GM23338 (cell line): Measurements from ENCODE around the gene HTR6. TPM values are rescaled to one million over a fixed set of nuclear protein-coding genes. Genes with fewer than 3 reads are reported as not detected.
A peak's percentile ranks its signal among the peaks of the same experiment; 100 is the strongest.

ENCODE experiments used
- ATAC-seq: fragments of 200-7000 bp; cut with Tn5 transposase; 3 replicates; pipeline ENCODE4 v1.9.1; 2020
- DNase-seq: peaks from one replicate; pipeline ENCODE4 v3.0.0-alpha.2; 2015; ENCODE audit warnings: low spot score
- H2AFZ ChIP-seq: fragments of 200-600 bp; sonication (generic); 2 replicates; pipeline ENCODE4 v1.8.0; 2016; ENCODE audit warnings: antibody characterized with exemption, mild to moderate bottlenecking, moderate library complexity
- H3F3A ChIP-seq: fragments of 200-600 bp; sonication (generic); replicated peaks from 2 replicates; pipeline ENCODE4 v1.8.0; 2017; ENCODE audit warnings: antibody characterized with exemption, mixed run types, low read depth
- H3K27ac ChIP-seq: fragments of 200-600 bp; sonication (generic); 2 replicates; pipeline ENCODE4 v1.6.1; 2016; ENCODE audit warnings: low read depth
- H3K27me3 ChIP-seq: fragments of 200-600 bp; sonication (generic); 2 replicates; pipeline ENCODE4 v1.8.0; 2016; ENCODE audit warnings: mild to moderate bottlenecking, mixed run types, moderate library complexity; ENCODE audit not compliant: insufficient read depth
- H3K36me3 ChIP-seq: fragments of 200-600 bp; sonication (generic); 2 replicates; pipeline ENCODE4 v1.8.0; 2016; ENCODE audit warnings: mild to moderate bottlenecking; ENCODE audit not compliant: insufficient read depth
- H3K4me1 ChIP-seq: fragments of 200-600 bp; sonication (generic); 2 replicates; pipeline ENCODE4 v1.8.0; 2016; ENCODE audit warnings: mild to moderate bottlenecking, moderate library complexity; ENCODE audit not compliant: insufficient read depth
- H3K4me2 ChIP-seq: fragments of 200-600 bp; sonication (generic); 2 replicates; pipeline ENCODE4 v1.7.1; 2017; ENCODE audit warnings: mixed run types
- H3K4me3 ChIP-seq: fragments of 200-600 bp; sonication (generic); 2 replicates; pipeline ENCODE4 v1.6.1; 2016; ENCODE audit warnings: mixed run types
- H3K79me2 ChIP-seq: fragments of 200-600 bp; sonication (generic); replicated peaks from 2 replicates; pipeline ENCODE4 v1.8.0; 2017; ENCODE audit warnings: mild to moderate bottlenecking; ENCODE audit not compliant: insufficient read depth
- H3K9me2 ChIP-seq: fragments of 200-600 bp; sonication (generic); 2 replicates; pipeline ENCODE4 v1.8.0; 2017; ENCODE audit not compliant: insufficient read depth
- H4K20me1 ChIP-seq: fragments of 200-600 bp; sonication (generic); replicated peaks from 2 replicates; pipeline ENCODE4 v1.8.0; 2017; ENCODE audit warnings: mild to moderate bottlenecking; ENCODE audit not compliant: insufficient read depth
- H3K27ac Mint-ChIP-seq: 2 replicates; pipeline ENCODE4 v1.8.0; 2020; ENCODE audit warnings: inconsistent platforms, mild to moderate bottlenecking, moderate library complexity, mixed read lengths
- H3K27me3 Mint-ChIP-seq: 3 replicates; pipeline ENCODE4 v1.8.0; 2022; ENCODE audit warnings: low read depth, mild to moderate bottlenecking, moderate library complexity, mixed read lengths, inconsistent platforms; ENCODE audit not compliant: insufficient read depth, poor library complexity
- H3K36me3 Mint-ChIP-seq: 3 replicates; pipeline ENCODE4 v1.8.0; 2021; ENCODE audit warnings: low read depth, mild to moderate bottlenecking, inconsistent platforms, moderate library complexity, mixed read lengths
- H3K4me1 Mint-ChIP-seq: 3 replicates; pipeline ENCODE4 v1.8.0; 2020; ENCODE audit warnings: mild to moderate bottlenecking, inconsistent platforms, mixed read lengths
- H3K4me3 Mint-ChIP-seq: 3 replicates; pipeline ENCODE4 v1.8.0; 2021; ENCODE audit warnings: moderate library complexity, mild to moderate bottlenecking, inconsistent platforms, mixed read lengths
- H3K9me3 Mint-ChIP-seq: 3 replicates; pipeline ENCODE4 v1.8.0; 2020; ENCODE audit warnings: moderate library complexity, mild to moderate bottlenecking, inconsistent platforms, mixed read lengths
- EZH2 ChIP-seq: fragments of 200-600 bp; sonication (generic); IDR thresholded peaks from one replicate; pipeline ENCODE4 v1.8.0; 2017; ENCODE audit warnings: antibody characterized with exemption, mild to moderate bottlenecking, low read depth; ENCODE audit not compliant: unreplicated experiment
- EZH2phosphoT487 ChIP-seq: fragments of 200-600 bp; sonication (generic); IDR thresholded peaks from one replicate; pipeline ENCODE4 v1.8.1; 2018; ENCODE audit warnings: antibody characterized with exemption; ENCODE audit not compliant: unreplicated experiment
- JUNB ChIP-seq: IDR thresholded peaks from one replicate; pipeline ENCODE4 v1.6.1; 2016; ENCODE audit warnings: antibody characterized with exemption; ENCODE audit not compliant: unreplicated experiment
- NANOG ChIP-seq: IDR thresholded peaks from 2 replicates; pipeline ENCODE4 v1.6.1; 2016; ENCODE audit warnings: antibody characterized with exemption, borderline replicate concordance
- REST ChIP-seq: IDR thresholded peaks from one replicate; pipeline ENCODE4 v1.6.1; 2018; ENCODE audit warnings: antibody characterized with exemption; ENCODE audit not compliant: unreplicated experiment
- STAT1 ChIP-seq: IDR thresholded peaks from one replicate; pipeline ENCODE4 v1.6.1; 2016; ENCODE audit warnings: antibody characterized with exemption; ENCODE audit not compliant: unreplicated experiment
- ZNF114 ChIP-seq: fragments of 250-450 bp; sonication (Bioruptor Pico); IDR thresholded peaks from 2 replicates; pipeline ENCODE4 v1.5.0; 2020; ENCODE audit warnings: mild to moderate bottlenecking, moderate library complexity
- ZNF462 ChIP-seq: fragments of 250-450 bp; sonication (Bioruptor Pico); IDR thresholded peaks from 2 replicates; pipeline ENCODE4 v1.5.0; 2020; ENCODE audit warnings: mild to moderate bottlenecking, moderate library complexity
- polyA plus RNA-seq: library from polyadenylated mRNA; unstranded; fragments of >200 nt; fragmentation: Nextera tagmentation; extraction: Ambion mirVana; gene quantifications from 2 replicates; pipeline ENCODE4 v1.2.1, GENCODE V29; 2016
- total RNA-seq: library from RNA; depleted of rRNA; stranded (reverse); fragments of >200 nt; shearing (Covaris generic); gene quantifications from 2 replicates; pipeline ENCODE4 v1.2.3, GENCODE V29; 2014
- TF ChIP-seq, protein P1 (sequence below), 2 experiments: fragments of 200-600 bp in 1 of 2; sonication (generic) in 1 of 2; conservative IDR thresholded peaks; 2 replicates each; pipeline versions ENCODE4 v1.5.1 to v1.6.1; 2016 to 2017; ENCODE audit warnings: antibody characterized with exemption in 2 of 2, low read depth in 2 of 2, mild to moderate bottlenecking in 2 of 2, moderate library complexity in 1 of 2
- TF ChIP-seq, protein P2 (sequence below): IDR thresholded peaks from 2 replicates; pipeline ENCODE4 v1.6.1; 2016; ENCODE audit warnings: antibody characterized with exemption

HTR6 gene
- total and polyA plus RNA-seq, 2 experiments from 2014 or later = 0.26 to 0.66 TPM

GRCh38 chr1:19639999-19640362 lies 24.7 kb upstream of the HTR6 start:
- Histone ChIP-seq H3K4me3 (no peak overlapping the region), H3K4me2 (peak overlapping the region; percentile 35), H3F3A (peaks cover 5% of the 10 kb centered on the region; the same call in 1 of the 2 replicates), H2AFZ (no peak overlapping the region), H3K27me3 (peaks cover 32% of the 10 kb centered on the region), H3K4me1 (0 out of 2 replicates have a peak, but pooled peaks cover 7% of the 10 kb centered on the region), H3K27ac (no peak overlapping the region), H3K36me3 (no peaks in the 10 kb centered on the region), H4K20me1 (0 out of 2 replicates have a peak, but pooled peaks cover 3% of the 10 kb centered on the region), H3K79me2 (no peaks in the 10 kb centered on the region), H3K9me2 (no peaks in the 10 kb centered on the region)
- Mint-ChIP-seq H3K9me3 (no peaks in the 10 kb centered on the region), H3K4me1 (peaks cover 12% of the 10 kb centered on the region), H3K4me3 (no peak overlapping the region), H3K36me3 (peaks cover 2% of the 10 kb centered on the region; the same call in 2 of the 3 replicates), H3K27me3 (peaks cover 35% of the 10 kb centered on the region), H3K27ac (no peak overlapping the region)
- TF ChIP-seq STAT1 = no peak
- TF ChIP-seq NANOG = no peak
- no peak for TF ChIP-seq ZNF114 (CRISPR knock-in tag)
- no peak for TF ChIP-seq REST
- TF ChIP-seq, protein P1, sequence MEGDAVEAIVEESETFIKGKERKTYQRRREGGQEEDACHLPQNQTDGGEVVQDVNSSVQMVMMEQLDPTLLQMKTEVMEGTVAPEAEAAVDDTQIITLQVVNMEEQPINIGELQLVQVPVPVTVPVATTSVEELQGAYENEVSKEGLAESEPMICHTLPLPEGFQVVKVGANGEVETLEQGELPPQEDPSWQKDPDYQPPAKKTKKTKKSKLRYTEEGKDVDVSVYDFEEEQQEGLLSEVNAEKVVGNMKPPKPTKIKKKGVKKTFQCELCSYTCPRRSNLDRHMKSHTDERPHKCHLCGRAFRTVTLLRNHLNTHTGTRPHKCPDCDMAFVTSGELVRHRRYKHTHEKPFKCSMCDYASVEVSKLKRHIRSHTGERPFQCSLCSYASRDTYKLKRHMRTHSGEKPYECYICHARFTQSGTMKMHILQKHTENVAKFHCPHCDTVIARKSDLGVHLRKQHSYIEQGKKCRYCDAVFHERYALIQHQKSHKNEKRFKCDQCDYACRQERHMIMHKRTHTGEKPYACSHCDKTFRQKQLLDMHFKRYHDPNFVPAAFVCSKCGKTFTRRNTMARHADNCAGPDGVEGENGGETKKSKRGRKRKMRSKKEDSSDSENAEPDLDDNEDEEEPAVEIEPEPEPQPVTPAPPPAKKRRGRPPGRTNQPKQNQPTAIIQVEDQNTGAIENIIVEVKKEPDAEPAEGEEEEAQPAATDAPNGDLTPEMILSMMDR (conservative IDR thresholded peaks at IDR 0.05; ENCODE audit: low read depth in 2 of 2) = no peak
- no peak for TF ChIP-seq JUNB
- no peak for TF ChIP-seq ZNF462 (CRISPR knock-in tag)
- TF ChIP-seq EZH2 = no peak
- TF ChIP-seq, protein P2, sequence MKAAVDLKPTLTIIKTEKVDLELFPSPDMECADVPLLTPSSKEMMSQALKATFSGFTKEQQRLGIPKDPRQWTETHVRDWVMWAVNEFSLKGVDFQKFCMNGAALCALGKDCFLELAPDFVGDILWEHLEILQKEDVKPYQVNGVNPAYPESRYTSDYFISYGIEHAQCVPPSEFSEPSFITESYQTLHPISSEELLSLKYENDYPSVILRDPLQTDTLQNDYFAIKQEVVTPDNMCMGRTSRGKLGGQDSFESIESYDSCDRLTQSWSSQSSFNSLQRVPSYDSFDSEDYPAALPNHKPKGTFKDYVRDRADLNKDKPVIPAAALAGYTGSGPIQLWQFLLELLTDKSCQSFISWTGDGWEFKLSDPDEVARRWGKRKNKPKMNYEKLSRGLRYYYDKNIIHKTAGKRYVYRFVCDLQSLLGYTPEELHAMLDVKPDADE = no peak
- TF ChIP-seq EZH2phosphoT487 = no peak
- DNase-seq (no peak), ATAC-seq (no peak)
